Activated CD8-positive, alpha-beta memory T cell treated with anti-CD3 and anti-CD28 coated beads, Interleukin-2, amount 50 U/mL, for 1 hour (primary cell): Measurements from ENCODE around the gene PLD5.
"Not testable (repeated sequence)": the region's sequence is repeated elsewhere in the genome, so short reads cannot be mapped to it uniquely, and the experiment has no call there.

Source experiments
- DNase-seq: peaks from one replicate; pipeline ENCODE4 v3.0.0-alpha.2; 2020; ENCODE audit errors: extremely low read depth

PLD5 gene

DNA sequence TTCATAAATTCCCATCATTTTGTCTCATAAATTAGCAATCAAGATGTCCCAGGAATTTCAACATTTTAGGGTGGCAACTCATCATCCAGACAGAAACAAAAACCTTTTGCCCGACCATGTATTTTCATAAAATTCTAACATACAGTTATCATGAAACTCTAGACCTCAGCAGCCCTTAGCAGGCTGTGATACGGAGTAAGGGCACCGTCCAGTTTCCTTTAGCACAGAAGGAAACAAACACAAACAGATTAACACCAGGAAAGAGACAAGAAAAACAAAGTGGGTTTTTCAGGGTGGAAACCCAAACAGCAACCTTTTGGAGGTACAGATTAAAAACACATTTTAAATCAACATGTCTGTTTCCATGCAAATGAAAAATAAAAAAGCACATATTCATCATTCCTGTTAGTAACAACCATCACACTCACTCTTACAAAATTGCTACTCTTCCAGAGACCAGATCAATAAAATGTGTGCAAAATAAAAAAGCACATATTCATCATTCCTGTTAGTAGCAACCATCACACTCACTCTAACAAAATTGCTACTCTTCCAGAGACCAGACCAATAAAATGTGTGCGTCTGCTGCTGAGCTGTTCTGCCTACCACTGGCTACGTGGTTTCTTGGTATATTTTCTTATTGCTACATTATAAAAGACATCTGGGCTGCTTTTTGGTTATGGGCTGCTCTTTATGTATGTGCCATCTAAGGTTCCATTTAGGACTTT is 241.6 kb downstream of the PLD5 start:
- DNase-seq, result not testable (repeated sequence)

DNA sequence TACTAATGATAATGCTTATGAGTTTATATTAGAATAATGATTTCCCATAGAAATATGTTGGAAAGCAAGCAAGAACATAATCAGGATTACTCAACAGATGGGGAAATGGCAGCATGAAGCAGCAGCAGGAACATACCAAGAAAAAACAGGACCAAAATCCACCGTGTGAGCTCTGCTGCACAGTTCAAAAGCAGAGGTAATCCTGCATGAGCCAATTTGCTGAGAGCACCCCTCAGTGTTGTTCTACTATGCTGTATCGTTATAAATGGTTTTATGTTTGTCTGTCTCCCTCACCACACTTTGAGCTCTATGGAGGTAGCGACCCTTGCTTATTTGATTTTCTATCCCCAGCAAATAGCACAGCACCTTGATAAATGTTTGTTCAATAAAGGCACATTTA is 246.1 kb downstream of the PLD5 start:
- DNase-seq, result not testable (repeated sequence)

DNA sequence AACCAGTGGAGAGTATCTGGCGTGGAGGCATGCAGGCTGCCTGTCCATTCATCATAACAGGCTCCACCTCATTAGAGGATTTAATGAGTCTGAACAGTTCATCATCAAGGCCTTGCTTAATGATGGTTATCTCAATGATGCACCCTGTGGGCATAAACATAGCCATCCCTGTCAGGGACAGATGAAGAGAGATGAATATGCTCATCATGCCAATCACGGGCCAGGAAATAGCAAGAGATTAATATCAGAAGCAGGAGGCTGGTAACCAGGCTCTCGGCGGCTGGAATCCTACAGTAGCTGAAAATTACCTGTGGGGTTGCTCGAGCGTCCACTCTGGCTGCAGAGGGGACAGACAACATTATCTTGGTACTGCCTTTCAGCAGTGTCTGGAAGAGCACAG is 247.7 kb downstream of the PLD5 start:
- DNase-seq, result not testable (repeated sequence)

DNA sequence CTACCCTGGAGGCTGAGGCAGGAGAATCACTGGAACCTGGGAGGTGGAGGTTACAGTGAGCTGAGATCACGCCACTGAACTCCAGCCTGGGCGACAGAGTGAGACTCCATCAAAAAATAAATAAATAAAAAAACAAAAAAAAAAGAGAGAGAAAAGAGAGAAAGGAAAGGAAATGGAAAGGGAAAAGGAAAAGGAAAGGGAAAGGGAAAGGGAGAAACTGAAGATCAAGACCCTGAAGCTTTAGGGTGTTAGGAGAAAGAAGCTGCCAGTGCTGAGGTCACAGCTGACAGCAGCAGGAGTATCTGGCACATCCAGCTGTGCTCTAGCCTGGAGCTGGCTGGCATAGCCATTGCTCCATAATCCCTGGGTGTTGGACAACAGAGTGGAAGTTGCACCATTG is 257.5 kb downstream of the PLD5 start:
- DNase-seq, result not testable (repeated sequence)

DNA sequence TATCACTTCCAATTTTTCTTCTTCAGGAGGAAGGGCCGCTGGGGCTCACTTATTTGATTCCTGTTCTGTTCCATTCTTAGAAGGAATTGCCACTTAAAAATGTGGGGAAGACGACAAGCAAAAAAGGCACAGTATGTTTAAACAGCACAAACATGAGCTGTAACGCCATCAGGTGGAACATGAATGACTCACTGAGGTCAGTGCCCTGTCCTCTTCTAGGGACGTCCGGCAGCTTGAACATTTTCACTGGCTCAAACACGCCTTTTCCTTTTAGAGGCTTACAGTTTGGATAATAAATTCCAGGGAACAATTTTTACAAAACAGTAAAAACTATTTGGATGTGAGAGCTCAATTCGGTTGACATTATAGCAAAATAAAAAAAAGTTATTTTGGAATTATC is 260.1 kb downstream of the PLD5 start:
- DNase-seq, result not testable (repeated sequence)

DNA sequence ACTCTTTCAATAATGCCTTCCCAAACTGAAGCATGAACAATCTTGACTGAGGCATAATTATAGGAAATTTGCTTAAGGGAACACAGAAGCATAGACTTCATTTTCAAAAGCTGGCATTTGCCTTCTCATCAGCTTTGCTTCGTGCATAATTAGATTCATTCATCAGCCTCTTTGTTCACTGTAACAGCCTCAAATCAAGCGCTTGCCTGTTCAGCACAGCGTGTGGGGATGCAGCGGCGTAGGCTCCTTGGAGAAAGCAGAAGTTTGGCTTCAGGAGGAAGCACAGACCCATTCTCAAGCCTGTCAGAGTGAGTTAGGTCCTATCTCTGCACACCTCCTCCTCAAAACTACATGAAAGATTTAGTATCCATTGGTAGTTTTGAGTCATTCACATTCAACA is 279.2 kb downstream of the PLD5 start:
- no peak for DNase-seq

DNA sequence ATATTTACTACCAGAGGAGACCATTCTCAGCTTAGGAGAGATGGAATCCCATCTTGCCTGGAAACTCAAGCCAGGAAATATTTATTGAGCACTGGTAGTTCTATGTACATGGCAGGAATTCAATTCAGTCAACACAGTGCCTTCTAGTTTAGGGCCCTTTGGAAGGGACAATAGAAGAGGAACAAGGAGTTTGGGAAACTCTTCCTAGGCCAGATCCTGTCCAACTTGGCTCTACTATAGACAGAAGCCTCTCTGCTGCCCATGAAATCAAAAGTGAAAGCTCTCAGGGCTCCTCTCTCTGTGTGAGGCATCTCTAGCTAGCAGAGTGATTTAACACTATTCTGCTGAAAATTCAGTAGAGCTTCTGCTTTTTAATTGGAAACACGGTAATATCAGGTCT is 281.0 kb downstream of the PLD5 start:
- DNase-seq, result no peak

DNA sequence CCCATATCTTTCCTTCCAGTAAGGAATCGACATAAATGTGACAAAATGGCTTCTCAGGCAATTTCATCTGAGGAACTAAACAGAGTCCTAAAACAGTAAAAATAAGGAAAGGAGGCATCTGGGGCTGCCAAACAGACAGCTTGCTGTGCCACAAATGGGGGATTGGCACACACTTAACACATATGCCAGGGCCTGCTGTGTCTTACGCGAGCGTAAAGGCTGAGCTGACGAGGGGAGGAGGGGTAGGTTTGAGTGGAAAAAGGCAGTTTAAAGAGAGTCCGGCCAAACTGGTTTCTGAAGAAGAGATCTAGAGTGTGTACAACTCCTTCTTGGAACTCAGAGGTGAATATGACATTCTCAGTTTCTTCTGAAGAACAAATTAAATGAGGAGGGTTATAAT is 281.5 kb downstream of the PLD5 start:
- no peak for DNase-seq

DNA sequence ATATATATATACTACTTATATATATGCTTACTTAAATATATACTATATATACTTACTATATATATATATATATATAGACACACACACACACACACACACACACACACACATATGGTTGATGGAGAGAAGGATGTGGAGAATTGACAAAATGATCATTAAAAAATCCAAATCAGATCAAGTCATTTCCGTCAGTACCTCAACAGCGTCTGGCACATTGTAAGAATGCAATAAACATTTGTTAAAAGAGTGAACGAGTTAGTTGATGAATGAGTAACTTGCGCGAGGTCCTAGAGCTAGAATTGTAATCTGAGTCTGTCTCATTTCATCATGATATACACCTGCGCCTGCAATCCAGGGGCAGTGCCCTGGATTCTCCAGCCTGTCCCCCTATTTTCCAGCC is 282.6 kb downstream of the PLD5 start:
- DNase-seq, result no peak

DNA sequence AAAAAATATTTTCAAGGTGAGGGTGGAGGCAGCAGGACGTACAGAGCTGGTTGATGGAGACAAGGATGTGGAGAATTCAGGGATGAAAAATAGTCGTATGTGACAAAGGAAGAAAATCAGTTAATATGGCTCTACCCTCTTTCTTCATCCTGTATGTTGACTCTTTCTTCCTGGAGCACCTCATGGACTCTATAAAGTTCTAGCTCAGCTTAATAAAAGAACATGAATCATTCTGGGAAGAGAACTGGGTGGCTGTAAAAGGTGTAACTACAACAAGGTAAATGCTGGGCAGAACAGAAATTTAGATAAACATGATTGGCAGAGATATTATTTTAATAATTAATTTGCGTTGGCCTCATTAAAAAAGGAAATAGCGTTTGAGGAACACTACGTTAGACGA is 283.8 kb downstream of the PLD5 start:
- no peak for DNase-seq

DNA sequence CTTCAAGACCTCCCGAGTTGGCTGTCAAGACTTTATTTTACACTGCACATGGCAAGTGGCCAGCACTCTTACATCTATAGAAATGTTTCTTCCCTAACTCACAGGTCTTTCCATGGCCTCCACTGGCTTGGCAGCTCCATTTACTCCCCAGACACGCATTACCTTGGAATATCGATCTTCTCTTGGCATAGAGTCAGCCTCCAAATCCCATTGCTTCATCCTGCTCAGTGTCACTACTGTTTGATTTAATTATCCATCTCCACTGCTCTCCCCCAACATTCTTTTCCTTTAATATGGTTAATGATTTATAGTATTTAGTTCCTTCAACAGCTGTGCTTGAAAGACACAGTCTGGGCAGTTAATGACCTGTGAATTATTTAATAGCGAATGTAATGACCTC is 284.4 kb downstream of the PLD5 start:
- no peak for DNase-seq

DNA sequence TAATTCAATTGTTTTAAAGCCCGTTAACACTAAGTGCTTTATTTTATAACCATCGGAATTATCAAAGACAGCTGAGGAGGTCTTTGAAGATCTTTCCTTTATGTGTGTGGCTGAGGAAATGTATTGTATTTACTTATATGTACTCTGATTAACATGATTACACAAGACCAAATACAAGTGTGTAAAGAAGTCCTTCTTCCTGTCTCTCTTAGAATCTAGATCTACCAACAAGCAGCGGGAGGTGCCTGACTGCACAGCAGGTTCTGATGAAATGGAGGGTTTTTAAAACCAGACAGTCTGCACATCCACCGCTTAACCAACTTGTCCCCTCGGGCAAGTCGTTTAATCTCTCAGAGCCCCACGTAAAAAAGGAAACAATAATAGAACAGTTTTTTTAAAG is 285.1 kb downstream of the PLD5 start:
- no peak for DNase-seq

DNA sequence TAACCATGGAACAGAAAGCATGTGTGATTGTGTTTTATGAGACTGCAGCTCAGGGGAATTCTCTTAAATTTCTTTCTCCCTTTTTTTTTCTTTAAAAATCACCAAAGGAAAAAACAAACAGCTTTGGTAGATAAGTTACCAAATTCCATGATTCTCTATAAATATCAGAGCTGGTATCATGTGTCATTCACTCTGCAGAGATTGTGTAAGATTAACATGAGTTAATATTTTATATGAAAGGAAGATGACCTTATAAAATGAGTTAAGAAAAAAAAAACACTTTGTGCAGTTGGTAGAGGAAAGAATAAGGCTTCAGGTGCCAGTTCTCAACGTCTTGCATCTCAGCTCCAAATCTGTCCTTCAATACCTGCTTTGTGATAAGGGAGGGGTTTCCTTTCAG is 287.4 kb downstream of the PLD5 start:
- no peak for DNase-seq

DNA sequence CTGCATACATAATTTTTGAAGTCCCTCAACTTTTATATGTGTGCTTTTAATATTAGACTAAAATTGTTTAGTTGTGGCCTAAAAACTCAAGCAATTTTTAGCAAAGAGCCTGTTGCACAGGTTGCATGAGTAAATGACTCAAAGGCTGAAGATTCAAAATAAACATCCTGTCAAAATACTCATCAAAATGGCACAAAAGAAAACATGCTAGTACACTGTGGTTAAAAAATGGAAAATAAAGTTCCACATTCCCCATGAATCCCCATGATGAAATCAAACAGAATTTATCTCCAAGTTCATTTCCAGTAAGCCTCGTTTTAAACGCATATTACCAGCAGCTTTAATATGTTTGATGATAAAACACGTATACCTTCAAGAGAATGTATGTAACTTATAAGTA is 295.5 kb downstream of the PLD5 start:
- DNase-seq, result no peak

DNA sequence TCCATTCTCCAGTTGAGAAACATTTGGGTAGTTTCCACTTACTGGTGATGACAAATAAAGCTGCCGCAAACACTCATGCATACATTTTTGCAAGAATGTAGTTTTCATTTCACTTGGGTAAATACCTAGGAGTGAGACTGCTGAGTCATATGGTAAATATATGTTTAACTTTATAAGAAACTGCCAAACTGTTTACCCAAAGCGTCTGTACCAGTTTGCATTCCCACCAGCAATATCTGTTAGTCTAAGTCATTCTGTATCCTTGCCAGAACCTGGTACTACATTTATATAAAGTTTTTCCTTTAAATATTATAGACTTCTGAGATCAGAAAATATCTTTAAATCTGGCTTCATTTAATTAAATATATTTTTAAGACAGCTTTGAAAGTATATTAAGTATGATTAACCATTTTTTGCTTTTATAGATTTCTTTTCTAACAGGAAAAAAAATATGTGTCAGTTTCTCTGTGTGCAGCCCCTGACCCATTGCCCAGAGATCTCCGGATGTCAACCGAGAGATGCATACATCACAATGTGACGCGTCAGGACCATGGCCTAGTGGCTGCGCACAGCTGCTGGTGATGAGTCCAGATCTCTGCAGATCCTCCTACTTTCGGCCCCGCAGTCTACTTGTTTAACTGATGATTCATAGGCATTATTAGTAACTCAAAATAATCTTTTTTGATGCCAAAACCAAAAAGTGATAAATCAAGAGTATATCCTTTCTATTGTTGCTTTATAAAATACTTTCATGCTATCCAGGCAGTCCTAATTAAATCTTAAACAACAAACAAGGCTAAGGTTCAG is 298.5 kb downstream of the PLD5 start:
- DNase-seq, result no peak

DNA sequence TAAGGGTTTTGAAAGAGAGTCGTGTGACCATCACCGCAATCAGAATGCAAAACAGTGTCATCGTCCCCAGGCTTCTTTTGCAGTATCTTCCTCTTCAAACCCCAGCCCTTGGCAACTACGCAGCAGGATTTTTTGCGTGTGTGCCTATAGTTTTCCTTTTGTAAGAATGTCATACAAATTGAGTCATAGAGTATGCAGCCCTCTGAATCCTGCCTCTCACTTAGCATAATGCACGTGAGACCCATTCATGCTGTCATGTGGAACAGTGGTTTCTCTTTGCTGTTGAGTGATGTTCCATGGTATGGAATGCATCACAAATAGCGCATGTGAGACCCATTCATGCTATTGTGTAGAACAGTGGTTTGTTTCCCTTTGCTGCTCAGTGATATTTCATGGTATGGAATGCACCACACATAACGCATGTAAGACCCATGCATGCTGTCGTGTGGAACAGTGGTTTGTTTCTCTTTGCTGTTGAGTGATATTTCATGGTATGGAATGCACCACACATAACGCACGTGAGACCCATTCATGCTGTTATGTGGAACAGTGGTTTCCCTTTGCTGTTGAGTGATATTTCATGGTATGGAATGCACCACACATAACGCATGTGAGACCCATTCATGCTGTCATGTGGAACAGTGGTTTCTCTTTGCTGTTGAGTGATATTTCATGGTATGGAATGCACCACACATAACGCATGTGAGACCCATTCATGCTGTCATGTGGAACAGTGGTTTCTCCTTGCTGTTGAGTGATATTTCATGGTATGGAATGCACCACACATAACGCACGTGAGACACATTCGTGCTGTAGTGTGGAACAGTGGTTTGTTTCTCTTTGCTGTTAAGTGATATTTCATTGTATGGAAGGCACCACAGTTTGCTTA is 299.4 kb downstream of the PLD5 start:
- DNase-seq, result not testable (repeated sequence)

DNA sequence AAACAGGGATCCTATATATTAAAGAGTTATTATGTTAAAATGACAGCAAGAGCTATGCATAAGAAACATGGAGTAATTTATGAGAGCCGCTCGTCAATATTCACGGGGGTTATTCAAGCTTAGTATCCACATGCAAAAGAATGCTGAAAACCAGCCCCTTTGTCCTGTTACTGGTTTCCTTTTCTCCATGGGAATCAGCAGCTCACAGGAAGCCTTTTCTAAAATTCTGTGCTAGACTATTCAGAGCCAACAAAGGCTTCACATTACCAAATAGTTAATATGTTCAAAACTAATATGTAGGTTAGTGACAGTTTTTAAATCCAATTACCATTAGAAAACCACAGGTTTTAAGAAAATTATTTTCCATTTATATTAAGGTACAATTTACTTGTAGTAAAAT is 300.0 kb downstream of the PLD5 start:
- DNase-seq, result no peak

DNA sequence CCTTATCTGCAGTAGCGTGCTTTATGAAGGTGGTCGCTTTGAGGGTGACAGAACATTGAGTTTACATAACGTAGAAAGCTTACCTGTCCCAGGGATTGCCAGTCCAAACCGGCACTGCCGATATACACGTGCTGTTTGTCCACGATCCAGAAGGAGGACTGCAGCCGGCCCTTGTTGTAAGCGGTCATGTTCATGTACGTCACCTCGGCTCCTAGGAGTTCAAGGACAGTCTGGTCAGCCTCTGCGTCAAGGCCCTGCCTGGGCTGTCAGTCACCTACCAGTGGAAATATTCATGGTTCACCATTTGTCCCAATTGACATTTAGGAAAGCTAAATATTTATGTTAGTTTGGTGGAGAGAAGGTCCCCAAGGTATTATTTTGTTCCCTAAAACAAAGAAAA is 304.6 kb downstream of the PLD5 start:
- DNase-seq, result no peak

DNA sequence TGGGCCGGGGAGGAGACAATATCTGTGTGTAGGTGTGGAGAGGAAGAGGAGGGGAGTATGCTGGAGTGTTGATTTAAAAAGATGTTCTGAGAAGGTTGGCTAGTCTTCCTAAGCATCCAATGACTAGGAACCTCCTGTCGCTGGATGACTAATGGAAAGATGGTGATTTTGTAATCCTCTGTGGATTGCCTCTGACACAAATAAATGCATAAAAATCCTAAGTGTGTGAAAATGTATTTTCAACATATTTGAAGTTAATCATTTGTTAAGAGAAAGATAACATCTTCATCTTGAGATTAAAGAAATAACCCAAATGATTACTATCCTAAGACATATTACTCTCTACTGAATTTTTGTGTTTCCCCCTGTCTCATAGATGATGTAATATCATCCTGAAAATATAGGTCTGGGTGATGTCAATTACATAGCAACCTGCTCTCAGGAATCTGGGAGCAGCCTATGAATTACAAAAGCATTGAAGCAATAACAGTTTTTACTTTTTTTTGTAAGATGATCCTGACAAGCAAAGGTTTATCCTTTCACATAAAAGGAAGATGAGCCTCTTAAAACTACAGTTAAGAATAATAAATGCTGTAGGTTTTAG is 305.1 kb downstream of the PLD5 start:
- no peak for DNase-seq

DNA sequence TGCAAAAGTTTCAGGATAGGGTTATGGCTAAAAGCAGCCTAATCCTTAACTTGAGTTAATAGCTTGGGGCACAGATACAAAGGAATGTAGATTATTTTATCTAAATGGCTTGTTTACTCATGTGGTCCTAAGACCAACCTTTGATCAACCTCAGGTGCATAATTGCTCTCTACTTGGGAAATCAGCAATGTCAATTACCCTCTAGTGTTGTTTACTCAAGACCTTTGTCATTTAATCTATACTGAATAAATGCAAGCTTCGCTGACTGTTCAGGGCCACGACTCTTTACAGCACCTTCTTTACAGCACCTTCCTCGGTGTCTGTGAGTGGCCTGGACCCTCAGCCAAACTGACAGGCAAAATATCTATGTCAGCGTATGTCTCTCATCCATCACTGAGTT is 308.1 kb downstream of the PLD5 start:
- DNase-seq, result no peak

DNA sequence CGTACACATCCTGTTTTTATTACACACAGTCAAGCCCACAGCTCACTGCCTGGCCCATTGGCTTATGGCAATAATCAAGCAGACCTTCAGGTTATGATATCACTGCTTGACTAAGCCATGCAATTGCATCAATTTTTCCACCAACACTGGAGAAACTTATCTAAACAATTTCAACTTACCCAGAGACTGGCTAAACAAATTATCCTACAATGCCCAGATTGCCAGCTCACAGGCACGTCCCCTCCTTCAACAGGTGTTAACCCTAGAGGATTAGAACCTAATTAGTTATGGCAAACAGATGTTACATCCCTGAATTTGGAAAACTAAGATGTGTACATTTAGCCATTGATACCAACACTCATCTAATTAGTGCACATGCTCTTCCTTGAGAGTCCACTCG is 310.0 kb downstream of the PLD5 start:
- DNase-seq, result not testable (repeated sequence)

DNA sequence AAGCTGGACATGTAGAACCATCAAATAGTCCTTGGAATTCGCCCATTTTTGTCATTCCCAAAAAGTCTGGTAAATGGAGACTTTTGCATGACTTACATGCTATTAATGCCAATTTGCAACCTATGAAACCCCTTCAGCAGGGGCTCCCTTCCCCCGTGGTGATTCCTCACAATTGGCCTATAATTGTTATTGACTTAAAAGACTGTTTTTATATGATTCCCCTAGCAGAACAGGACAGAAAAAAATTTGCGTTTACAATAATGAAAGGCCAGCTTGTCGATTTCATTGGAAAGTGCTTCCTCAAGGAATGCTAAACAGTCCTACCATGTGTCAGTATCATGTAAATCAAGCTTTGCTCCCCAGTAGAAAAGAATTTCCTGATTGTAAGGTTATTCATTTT is 311.5 kb downstream of the PLD5 start:
- DNase-seq, result not testable (repeated sequence)
